Smooth muscle cell (in vitro differentiated cells): Measurements from ENCODE around the gene CNTROB. TPM values are rescaled to one million over a fixed set of nuclear protein-coding genes. Genes with fewer than 3 reads are reported as not detected.

Experiments
- DNase-seq: peaks from one replicate; lab custom pipeline; 2025; ENCODE audit not compliant: unreplicated experiment; lab: John Stamatoyannopoulos, UW
- H2AFZ ChIP-seq: fragments of 200-600 bp; sonication (generic); 2 replicates; pipeline ENCODE4 v1.6.0; 2016; ENCODE audit warnings: antibody characterized with exemption, low read depth, mild to moderate bottlenecking
- H3F3A ChIP-seq: fragments of 200-600 bp; sonication (generic); 2 replicates; pipeline ENCODE4 v1.6.0; 2017; ENCODE audit warnings: antibody characterized with exemption, low read depth
- H3K27ac ChIP-seq: fragments of 200-600 bp; sonication (generic); 2 replicates; pipeline ENCODE4 v1.5.1; 2016; ENCODE audit warnings: low read depth, mild to moderate bottlenecking
- H3K27me3 ChIP-seq: fragments of 200-600 bp; sonication (generic); 2 replicates; pipeline ENCODE4 v1.6.1; 2016; ENCODE audit warnings: low read depth, mild to moderate bottlenecking
- H3K36me3 ChIP-seq: fragments of 200-600 bp; sonication (generic); 2 replicates; pipeline ENCODE4 v1.5.1; 2016; ENCODE audit warnings: low read depth
- H3K4me1 ChIP-seq: fragments of 200-600 bp; sonication (generic); 2 replicates; pipeline ENCODE4 v1.5.1; 2016; ENCODE audit warnings: low read depth
- H3K4me2 ChIP-seq: fragments of 200-600 bp; sonication (generic); 2 replicates; pipeline ENCODE4 v1.6.0; 2016; ENCODE audit warnings: mild to moderate bottlenecking
- H3K4me3 ChIP-seq: fragments of 200-600 bp; sonication (generic); 2 replicates; pipeline ENCODE4 v1.5.1; 2016; ENCODE audit warnings: mild to moderate bottlenecking
- H3K79me2 ChIP-seq: fragments of 200-600 bp; sonication (generic); 2 replicates; pipeline ENCODE4 v1.6.0; 2016; ENCODE audit warnings: low read depth, mild to moderate bottlenecking
- H3K9ac ChIP-seq: fragments of 200-600 bp; sonication (generic); 2 replicates; pipeline ENCODE4 v1.6.0; 2016; ENCODE audit warnings: low read depth
- H3K9me3 ChIP-seq: fragments of 200-600 bp; sonication (generic); replicated peaks from 2 replicates; pipeline ENCODE4 v1.5.1; 2016; ENCODE audit warnings: low read depth
- H4K20me1 ChIP-seq: fragments of 200-600 bp; sonication (generic); 2 replicates; pipeline ENCODE4 v1.6.0; 2016; ENCODE audit warnings: low read depth
- WGBS: methylation state at CpG from one replicate; pipeline ENCODE4 v1.1.7; 2016; ENCODE audit warnings: low lambda C conversion rate; 5-methylcytosine and 5-hydroxymethylcytosine counted together
- polyA plus RNA-seq: library from polyadenylated mRNA; unstranded; fragments of >200 nt; fragmentation: Nextera tagmentation; extraction: Ambion mirVana; gene quantifications from 2 replicates; pipeline ENCODE4 v1.2.1, GENCODE V29; 2016
- total RNA-seq: library from RNA; depleted of rRNA; stranded (reverse); fragments of >200 nt; gene quantifications from 2 replicates; pipeline ENCODE4 v1.2.3, GENCODE V29; 2014
- TF ChIP-seq, protein P1 (sequence below): fragments of 200-600 bp; sonication (generic); IDR thresholded peaks from 2 replicates; pipeline ENCODE4 v1.5.1; 2017; ENCODE audit warnings: borderline replicate concordance, mild to moderate bottlenecking, antibody characterized with exemption; ENCODE audit not compliant: insufficient read depth, poor library complexity, severe bottlenecking

CNTROB gene
- total and polyA plus RNA-seq, 2 experiments from 2014 or later, result 11.1 to 20.6 TPM

- H3K4me3 ChIP-seq, result no peak overlapping the region
- H3K36me3 ChIP-seq, result peaks cover 5% of the 10 kb centered on the region
- H3K27ac ChIP-seq, result no peak overlapping the region
- H3K9me3 ChIP-seq, result no peaks in the 10 kb centered on the region
- peaks cover 2% of the 10 kb centered on the region for H3K4me1 ChIP-seq
- no peak overlapping the region for H2AFZ ChIP-seq
- H4K20me1 ChIP-seq, result no peaks in the 10 kb centered on the region
- H3K79me2 ChIP-seq, result peaks cover 3% of the 10 kb centered on the region
- 95% methylated on average over 8 of the region's 8 CpGs for WGBS
- no peak overlapping the region for H3K9ac ChIP-seq
- no peak for DNase-seq
- no peak overlapping the region for H3K4me2 ChIP-seq
- H3F3A ChIP-seq, result no peaks in the 10 kb centered on the region
- TF ChIP-seq, protein P1, sequence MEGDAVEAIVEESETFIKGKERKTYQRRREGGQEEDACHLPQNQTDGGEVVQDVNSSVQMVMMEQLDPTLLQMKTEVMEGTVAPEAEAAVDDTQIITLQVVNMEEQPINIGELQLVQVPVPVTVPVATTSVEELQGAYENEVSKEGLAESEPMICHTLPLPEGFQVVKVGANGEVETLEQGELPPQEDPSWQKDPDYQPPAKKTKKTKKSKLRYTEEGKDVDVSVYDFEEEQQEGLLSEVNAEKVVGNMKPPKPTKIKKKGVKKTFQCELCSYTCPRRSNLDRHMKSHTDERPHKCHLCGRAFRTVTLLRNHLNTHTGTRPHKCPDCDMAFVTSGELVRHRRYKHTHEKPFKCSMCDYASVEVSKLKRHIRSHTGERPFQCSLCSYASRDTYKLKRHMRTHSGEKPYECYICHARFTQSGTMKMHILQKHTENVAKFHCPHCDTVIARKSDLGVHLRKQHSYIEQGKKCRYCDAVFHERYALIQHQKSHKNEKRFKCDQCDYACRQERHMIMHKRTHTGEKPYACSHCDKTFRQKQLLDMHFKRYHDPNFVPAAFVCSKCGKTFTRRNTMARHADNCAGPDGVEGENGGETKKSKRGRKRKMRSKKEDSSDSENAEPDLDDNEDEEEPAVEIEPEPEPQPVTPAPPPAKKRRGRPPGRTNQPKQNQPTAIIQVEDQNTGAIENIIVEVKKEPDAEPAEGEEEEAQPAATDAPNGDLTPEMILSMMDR, result no peak
- H3K27me3 ChIP-seq, result no peaks in the 10 kb centered on the region
Observed at GRCh38 chr17:7894866-7895265, 37.1 kb upstream of the CNTROB start.

DNA sequence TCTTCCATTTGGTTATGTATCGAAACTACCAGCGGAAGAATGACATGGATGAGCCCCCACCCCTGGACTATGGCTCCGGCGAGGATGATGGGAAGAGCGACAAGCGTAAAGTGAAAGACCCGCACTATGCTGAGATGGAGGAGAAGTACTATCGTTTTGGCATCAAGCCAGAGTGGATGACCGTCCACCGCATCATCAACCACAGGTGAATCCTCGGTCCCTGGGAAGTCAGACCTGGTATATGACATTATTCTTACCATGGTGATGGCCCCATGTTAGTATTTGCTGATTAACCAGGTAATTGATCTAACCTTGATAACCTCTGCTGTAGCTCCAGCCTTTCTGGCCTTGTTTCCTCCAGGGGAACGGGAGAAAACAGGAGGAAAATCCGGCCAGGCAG lies 34.9 kb upstream of the CNTROB start:
- no peak for DNase-seq
- Histone ChIP-seq H3K27me3 (no peaks in the 10 kb centered on the region), H3K79me2 (no peaks in the 10 kb centered on the region), H3K36me3 (peaks cover 5% of the 10 kb centered on the region), H3K4me3 (no peak overlapping the region), H3K4me2 (no peak overlapping the region), H3K4me1 (no peaks in the 10 kb centered on the region), H3F3A (no peaks in the 10 kb centered on the region), H3K9me3 (no peaks in the 10 kb centered on the region), H3K27ac (no peak overlapping the region), H4K20me1 (no peaks in the 10 kb centered on the region), H3K9ac (no peak overlapping the region), H2AFZ (no peak overlapping the region)
- TF ChIP-seq, protein P1, result no peak
- WGBS, result 94% methylated on average over 13 of the region's 13 CpGs

DNA sequence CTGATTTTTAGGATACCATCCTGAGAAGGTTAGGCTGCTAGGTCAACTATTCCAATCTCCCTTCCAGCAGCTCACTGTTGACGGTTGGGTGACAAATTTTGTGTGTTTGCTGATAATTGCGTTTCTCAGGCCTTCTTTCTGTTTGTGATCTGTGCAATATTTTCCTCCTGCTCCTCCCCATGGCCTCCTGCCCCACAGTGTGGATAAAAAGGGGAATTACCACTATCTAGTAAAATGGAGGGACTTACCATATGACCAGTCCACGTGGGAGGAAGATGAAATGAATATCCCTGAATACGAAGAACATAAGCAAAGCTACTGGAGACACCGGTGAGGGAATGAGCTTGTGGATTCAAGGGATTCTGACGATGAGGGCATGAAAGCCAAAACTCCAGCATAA lies 34.2 kb upstream of the CNTROB start:
- Histone ChIP-seq H3K36me3 (peaks cover 5% of the 10 kb centered on the region), H3K79me2 (no peaks in the 10 kb centered on the region), H3K4me1 (no peaks in the 10 kb centered on the region), H3F3A (no peaks in the 10 kb centered on the region), H3K9ac (no peak overlapping the region), H3K27ac (no peak overlapping the region), H2AFZ (no peak overlapping the region), H3K27me3 (no peaks in the 10 kb centered on the region), H3K9me3 (no peaks in the 10 kb centered on the region), H4K20me1 (no peaks in the 10 kb centered on the region), H3K4me3 (no peak overlapping the region), H3K4me2 (no peak overlapping the region)
- TF ChIP-seq, protein P1, result peak; percentile 50
- 55% methylated on average over 6 of the region's 6 CpGs for WGBS
- DNase-seq, result no peak
